SU-DHL-6 (cell line): ENCODE measurements around the gene NUP188.

Source experiments
- H2AFZ ChIP-seq: fragments of 200-600 bp; sonication (generic); 2 replicates; pipeline ENCODE4 v1.6.1; 2014; ENCODE audit warnings: low read depth, mild to moderate bottlenecking, moderate library complexity, mixed read lengths, antibody characterized with exemption, low read length; ENCODE audit not compliant: severe bottlenecking
- H3F3A ChIP-seq: fragments of 200-600 bp; shearing (Covaris generic); 2 replicates; pipeline ENCODE4 v1.6.0; 2016; ENCODE audit warnings: antibody characterized with exemption, mild to moderate bottlenecking; ENCODE audit not compliant: insufficient read depth
- H3K27ac ChIP-seq: fragments of 200-600 bp; sonication (generic); 2 replicates; pipeline ENCODE4 v1.5.1; 2016; ENCODE audit warnings: low read depth, mild to moderate bottlenecking, low read length, moderate library complexity, mixed read lengths
- H3K27me3 ChIP-seq: fragments of 200-600 bp; sonication (generic), shearing (Covaris generic); 2 replicates; pipeline ENCODE4 v1.6.0; 2014; ENCODE audit warnings: mild to moderate bottlenecking, low read length
- H3K36me3 ChIP-seq: fragments of 200-600 bp; sonication (generic); 2 replicates; pipeline ENCODE4 v1.6.1; 2014; ENCODE audit warnings: mild to moderate bottlenecking, low read length, mixed read lengths
- H3K4me2 ChIP-seq: fragments of 300-600, 200-600 bp; shearing (Covaris generic), sonication (generic); 2 replicates; pipeline ENCODE4 v1.6.0; 2014; ENCODE audit warnings: low read length, low read depth, mild to moderate bottlenecking; ENCODE audit not compliant: poor library complexity, severe bottlenecking
- H3K4me3 ChIP-seq: fragments of 200-600 bp; sonication (generic); 2 replicates; pipeline ENCODE4 v1.5.1; 2014; ENCODE audit warnings: antibody characterized with exemption, low read length, mild to moderate bottlenecking, mixed read lengths; ENCODE audit not compliant: insufficient read depth, poor library complexity, severe bottlenecking
- H3K79me2 ChIP-seq: fragments of 200-600 bp; sonication (generic); 2 replicates; pipeline ENCODE4 v1.6.1; 2014; ENCODE audit warnings: mild to moderate bottlenecking, low read length, moderate library complexity; ENCODE audit not compliant: insufficient read depth
- H3K9ac ChIP-seq: fragments of 200-600 bp; sonication (generic); 2 replicates; pipeline ENCODE4 v1.7.0; 2014; ENCODE audit warnings: mild to moderate bottlenecking, low read length
- H3K9me2 ChIP-seq: fragments of 200-600 bp; sonication (generic); replicated peaks from 2 replicates; pipeline ENCODE4 v1.6.1; 2014; ENCODE audit warnings: low read length; ENCODE audit not compliant: insufficient read depth
- H3K9me3 ChIP-seq: fragments of 200-600 bp; sonication (generic); 2 replicates; pipeline ENCODE4 v1.6.1; 2014; ENCODE audit warnings: low read length, mixed read lengths; ENCODE audit not compliant: insufficient read depth
- H4K20me1 ChIP-seq: fragments of 200-600 bp; sonication (generic); 2 replicates; pipeline ENCODE4 v1.6.1; 2014; ENCODE audit warnings: low read depth, mild to moderate bottlenecking, antibody characterized with exemption, low read length, moderate library complexity, mixed read lengths
- CTCF ChIP-seq: fragments of 200-600 bp; sonication (generic); IDR thresholded peaks from one replicate; pipeline ENCODE4 v1.5.1; 2017; ENCODE audit warnings: antibody characterized with exemption, mild to moderate bottlenecking, low read length, moderate library complexity; ENCODE audit not compliant: insufficient read depth, poor library complexity, severe bottlenecking
- EZH2phosphoT487 ChIP-seq: fragments of 200-600 bp; sonication (generic), shearing (Covaris generic); conservative IDR thresholded peaks from 2 replicates; pipeline ENCODE4 v1.6.1; 2018; ENCODE audit warnings: mild to moderate bottlenecking, antibody characterized with exemption, low read length, moderate library complexity, mixed read lengths

Gene NUP188

GRCh38 chr9:129022037-129022436 is 74.5 kb downstream of the NUP188 start:
- TF ChIP-seq CTCF (no peak), EZH2phosphoT487 (no peak)
- no peaks in the 10 kb centered on the region for H3K9me2 ChIP-seq
- H3F3A ChIP-seq, result no peaks in the 10 kb centered on the region
- no peaks in the 10 kb centered on the region for H4K20me1 ChIP-seq
- H3K9me3 ChIP-seq, result no peaks in the 10 kb centered on the region
- H3K27ac ChIP-seq, result no peak overlapping the region
- no peak overlapping the region for H3K4me2 ChIP-seq
- H3K4me3 ChIP-seq, result no peak overlapping the region
- H3K79me2 ChIP-seq, result peaks cover 42% of the 10 kb centered on the region
- no peak overlapping the region for H2AFZ ChIP-seq
- no peaks in the 10 kb centered on the region for H3K36me3 ChIP-seq
- no peak overlapping the region for H3K9ac ChIP-seq
- H3K27me3 ChIP-seq, result no peaks in the 10 kb centered on the region

- H2AFZ ChIP-seq, result no peak overlapping the region
- H3K9me2 ChIP-seq, result no peaks in the 10 kb centered on the region
- H3K4me2 ChIP-seq, result no peak overlapping the region
- H3K9ac ChIP-seq, result no peak overlapping the region
- no peaks in the 10 kb centered on the region for H3K9me3 ChIP-seq
- TF ChIP-seq CTCF, result no peak
- TF ChIP-seq EZH2phosphoT487, result no peak
- H3K79me2 ChIP-seq, result peaks cover 50% of the 10 kb centered on the region
- H4K20me1 ChIP-seq, result no peaks in the 10 kb centered on the region
- no peaks in the 10 kb centered on the region for H3K27me3 ChIP-seq
- H3K27ac ChIP-seq, result no peak overlapping the region
- no peaks in the 10 kb centered on the region for H3F3A ChIP-seq
- no peaks in the 10 kb centered on the region for H3K36me3 ChIP-seq
- no peak overlapping the region for H3K4me3 ChIP-seq
Observed at GRCh38 chr9:129023036-129023907, 75.8 kb downstream of the NUP188 start.

GRCh38 chr9:129023908-129024233 is 76.4 kb downstream of the NUP188 start:
- no peaks in the 10 kb centered on the region for H3K36me3 ChIP-seq
- H3F3A ChIP-seq, result no peaks in the 10 kb centered on the region
- no peaks in the 10 kb centered on the region for H4K20me1 ChIP-seq
- no peak overlapping the region for H3K9ac ChIP-seq
- H3K79me2 ChIP-seq, result peaks cover 50% of the 10 kb centered on the region
- no peaks in the 10 kb centered on the region for H3K9me2 ChIP-seq
- no peak for TF ChIP-seq CTCF
- TF ChIP-seq EZH2phosphoT487, result no peak
- no peak overlapping the region for H3K4me3 ChIP-seq
- no peak overlapping the region for H3K27ac ChIP-seq
- no peaks in the 10 kb centered on the region for H3K9me3 ChIP-seq
- no peak overlapping the region for H2AFZ ChIP-seq
- no peak overlapping the region for H3K4me2 ChIP-seq
- no peaks in the 10 kb centered on the region for H3K27me3 ChIP-seq
